Gastroesophageal sphincter (tissue), 3 donors: ENCODE measurements around the gene OR2G2.

ENCODE experiments used
- CTCF ChIP-seq, 4 experiments: fragments of 200-600 bp in 2 of 4; fragments of 450-650 bp in 2 of 4; sonication (generic) in 1 of 4; IDR thresholded peaks; one replicate each; pipeline ENCODE4 v1.5.1; 2017 to 2019; ENCODE audit warnings: antibody characterized with exemption in 4 of 4, mild to moderate bottlenecking in 2 of 4, moderate library complexity in 2 of 4
- POLR2A ChIP-seq, 2 donors: fragments of 450-650 bp; IDR thresholded peaks; one replicate each; pipeline ENCODE4 v1.6.1; 2017; ENCODE audit warnings: antibody characterized with exemption in 2 of 2, mild to moderate bottlenecking in 2 of 2, moderate library complexity in 1 of 2

GRCh38 chr1:247552231-247552630, 35.9 kb upstream of the OR2G2 start:
- TF ChIP-seq CTCF (IDR thresholded peaks at IDR 0.05) (no peak), POLR2A (IDR thresholded peaks at IDR 0.05) (no peak)
